ENCODE measurements around the gene POMC. TPM values are rescaled to one million over a fixed set of nuclear protein-coding genes. Genes with fewer than 3 reads are reported as not detected.
"Not testable (repeated sequence)": the region's sequence is repeated elsewhere in the genome, so short reads cannot be mapped to it uniquely, and the experiment has no call there.

POMC gene
- 3.0 and 4.1 TPM in 2 replicates for total RNA-seq

DNA sequence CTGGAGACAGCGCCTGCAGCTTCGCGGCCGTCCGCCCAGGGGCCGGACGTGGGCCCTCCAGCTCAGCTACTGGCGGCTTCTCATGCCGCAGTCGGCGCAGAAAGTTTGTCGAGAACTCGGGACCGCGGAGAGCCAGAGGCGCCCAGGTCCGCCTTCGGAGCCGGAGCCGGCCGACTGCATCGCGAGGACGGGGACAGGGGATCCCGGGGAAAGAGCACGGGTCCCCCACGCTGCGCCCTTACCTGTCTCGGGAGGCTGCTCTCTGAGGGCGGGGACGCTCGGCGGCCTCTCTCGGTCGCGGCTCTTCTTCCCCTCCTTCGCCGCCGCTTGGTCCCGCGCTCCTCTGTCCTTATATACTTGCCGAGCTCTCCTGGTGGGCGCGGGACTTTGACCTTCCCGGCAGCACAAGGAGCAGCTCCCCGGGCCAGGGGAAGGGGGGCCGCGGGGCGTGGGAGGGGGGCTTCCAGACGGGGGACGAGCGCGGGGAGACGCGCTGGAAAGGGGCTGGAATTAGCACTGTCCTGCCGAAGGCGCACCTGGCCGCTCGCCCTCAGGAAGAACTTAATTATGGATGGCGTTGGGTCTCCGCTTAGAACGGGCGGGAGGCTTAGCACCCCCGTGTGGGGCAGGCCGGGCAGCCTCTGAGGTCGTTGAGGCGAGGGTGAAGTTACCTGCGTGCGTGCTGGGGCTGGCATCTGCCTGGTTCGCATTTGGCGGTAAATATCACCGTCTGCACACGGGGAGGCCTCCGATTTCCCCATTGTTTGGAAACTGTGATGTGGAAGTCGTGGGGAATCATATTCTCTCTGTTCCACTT is at the start of gene POMC:
Gene POMC, minus strand, starts transcription at position 325 of the 817 bp plus-strand sequence. CDS start 3,808 bp downstream, outside the sequence.
- intact Hi-C loops (cut with micrococcal nuclease) = no loop called here

- intact Hi-C loops (cut with micrococcal nuclease) = loop anchor here (5.0 kb wide), 1 partner anchor 59 kb away; no protein-coding TSS in a partner anchor
Observed at GRCh38 chr2:25218100-25218499, 49.7 kb upstream of the POMC start.

GRCh38 chr2:25215948-25216679 is 47.7 kb upstream of the POMC start:
- intact Hi-C loops (cut with micrococcal nuclease) = loop anchor here (5.0 kb wide), 1 partner anchor 61 kb away; no protein-coding TSS in a partner anchor

DNA sequence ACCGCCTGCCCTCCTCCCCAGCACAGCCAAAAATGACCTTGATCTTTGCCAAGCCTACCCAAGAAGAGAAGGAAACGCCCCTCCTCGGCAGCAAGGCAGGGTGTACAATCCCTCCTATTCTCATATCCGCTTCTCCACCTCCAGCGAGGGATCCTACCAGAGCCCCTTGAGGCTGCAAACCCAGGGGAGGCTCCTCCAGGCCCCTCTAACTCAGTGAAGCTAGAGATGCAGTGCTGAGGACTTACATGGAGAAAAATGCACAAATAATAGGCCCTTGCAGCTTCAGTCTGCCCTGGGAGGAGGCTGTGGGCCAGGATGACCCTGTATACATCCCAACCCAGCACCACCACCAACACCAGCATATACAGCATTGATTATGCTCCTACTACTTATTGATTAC is 46.9 kb upstream of the POMC start:
- intact Hi-C loops (cut with micrococcal nuclease) = loop anchor here (5.0 kb wide), 1 partner anchor 62 kb away; no protein-coding TSS in a partner anchor

DNA sequence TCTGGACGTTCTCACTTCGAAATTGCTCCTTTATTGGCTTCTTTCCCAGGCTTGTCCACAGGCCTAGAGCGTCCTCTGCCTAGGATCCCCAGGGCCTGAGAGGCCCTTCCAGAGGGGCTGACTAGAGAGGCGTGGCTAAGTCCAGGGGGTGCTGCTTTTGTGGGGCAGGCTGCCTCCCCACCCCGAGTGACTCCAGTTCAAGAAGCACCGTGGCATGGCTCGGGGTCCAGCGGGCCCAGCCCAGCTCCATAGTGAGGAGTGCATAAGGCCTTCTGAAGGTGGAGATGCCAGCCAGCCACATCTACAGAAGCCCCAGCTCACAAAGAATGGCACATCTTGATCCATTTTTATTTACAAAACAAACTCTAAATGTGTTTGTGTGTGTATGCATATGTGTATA is 44.8 kb upstream of the POMC start:
- intact Hi-C loops (cut with micrococcal nuclease) = no loop called here

- intact Hi-C loops (cut with micrococcal nuclease) = not testable (repeated sequence)
Observed at GRCh38 chr2:25210923-25211322, 42.5 kb upstream of the POMC start.

DNA sequence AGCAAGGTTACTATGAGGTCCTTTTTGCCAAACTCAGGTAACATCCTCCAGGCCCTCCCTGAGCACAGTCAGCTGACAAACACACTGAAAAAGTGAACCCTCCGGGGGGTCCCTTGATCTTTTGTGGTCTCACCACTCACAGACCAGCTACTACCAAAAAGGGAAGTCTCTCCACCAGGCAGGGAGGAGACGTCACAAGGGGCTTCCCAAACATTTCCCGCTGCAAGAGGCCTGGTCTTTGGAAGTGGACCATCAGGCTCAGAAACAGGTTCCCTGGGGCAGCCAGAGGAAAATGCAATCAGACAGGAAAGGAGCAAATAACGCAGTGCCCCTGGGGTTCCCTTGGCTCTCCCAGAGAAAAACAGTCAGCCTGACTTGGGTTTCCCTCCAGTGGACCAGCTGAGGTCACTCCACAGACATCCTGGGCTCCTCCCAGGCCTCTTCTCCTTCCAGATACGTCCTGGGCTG is 38.7 kb upstream of the POMC start:
- intact Hi-C loops (cut with micrococcal nuclease) = no loop called here

DNA sequence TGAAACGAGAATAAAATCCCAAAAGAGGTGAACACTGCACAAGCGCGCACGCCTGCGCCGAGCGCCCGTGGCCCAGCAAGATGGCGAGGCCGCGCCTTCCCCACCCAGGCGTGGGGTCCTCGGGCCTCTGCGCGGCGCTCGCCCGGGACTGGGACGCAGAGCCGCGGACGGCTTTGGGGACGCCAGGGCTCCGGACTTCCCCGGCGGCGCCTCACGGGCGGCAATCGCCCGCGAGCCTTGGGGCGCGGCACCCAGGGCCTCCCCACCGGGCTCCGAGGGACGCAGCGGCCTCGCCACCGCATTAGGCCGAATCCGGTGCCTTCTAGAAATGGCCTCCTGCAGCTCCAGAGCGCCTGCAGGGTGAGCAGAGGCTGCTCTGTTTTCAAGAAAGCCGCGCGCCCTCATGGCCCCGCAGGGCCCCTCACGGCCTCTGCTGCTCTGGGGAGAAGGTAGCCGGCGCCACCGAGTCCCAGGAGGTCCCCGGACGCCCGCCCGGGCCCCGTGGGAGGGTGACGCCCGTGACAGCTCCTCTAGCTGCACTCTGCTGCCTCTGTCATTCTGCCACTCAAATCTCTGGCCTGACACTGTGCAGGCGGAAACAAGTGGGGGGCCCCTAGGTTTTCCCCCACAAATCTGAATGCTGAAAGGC is 35.9 kb upstream of the POMC start:
- intact Hi-C loops (cut with micrococcal nuclease) = no loop called here

- intact Hi-C loops (cut with micrococcal nuclease) = no loop called here
Observed at GRCh38 chr2:25202275-25202674, 33.9 kb upstream of the POMC start.

- intact Hi-C loops (cut with micrococcal nuclease) = no loop called here
Observed at GRCh38 chr2:25201794-25202193, 33.4 kb upstream of the POMC start.

GRCh38 chr2:25201265-25201664 is 32.9 kb upstream of the POMC start:
- intact Hi-C loops (cut with micrococcal nuclease) = no loop called here

GRCh38 chr2:25198576-25198975 is 30.2 kb upstream of the POMC start:
- intact Hi-C loops (cut with micrococcal nuclease) = no loop called here

DNA sequence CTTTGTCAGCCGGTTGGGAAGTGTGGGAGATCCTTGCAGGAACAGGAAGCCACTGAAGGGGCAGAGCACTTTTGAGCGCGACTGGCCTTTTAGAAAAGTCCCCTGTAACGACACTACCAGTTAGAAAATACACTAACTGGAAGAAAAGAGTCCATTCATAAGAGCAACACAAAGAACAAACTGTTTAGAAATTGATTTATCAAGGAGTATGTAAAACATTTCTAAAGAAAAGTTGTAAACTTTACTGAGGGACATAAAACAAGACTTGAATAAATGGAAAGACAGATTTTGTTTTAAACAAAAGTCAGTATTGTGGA is 29.8 kb upstream of the POMC start:
- intact Hi-C loops (cut with micrococcal nuclease) = no loop called here

DNA sequence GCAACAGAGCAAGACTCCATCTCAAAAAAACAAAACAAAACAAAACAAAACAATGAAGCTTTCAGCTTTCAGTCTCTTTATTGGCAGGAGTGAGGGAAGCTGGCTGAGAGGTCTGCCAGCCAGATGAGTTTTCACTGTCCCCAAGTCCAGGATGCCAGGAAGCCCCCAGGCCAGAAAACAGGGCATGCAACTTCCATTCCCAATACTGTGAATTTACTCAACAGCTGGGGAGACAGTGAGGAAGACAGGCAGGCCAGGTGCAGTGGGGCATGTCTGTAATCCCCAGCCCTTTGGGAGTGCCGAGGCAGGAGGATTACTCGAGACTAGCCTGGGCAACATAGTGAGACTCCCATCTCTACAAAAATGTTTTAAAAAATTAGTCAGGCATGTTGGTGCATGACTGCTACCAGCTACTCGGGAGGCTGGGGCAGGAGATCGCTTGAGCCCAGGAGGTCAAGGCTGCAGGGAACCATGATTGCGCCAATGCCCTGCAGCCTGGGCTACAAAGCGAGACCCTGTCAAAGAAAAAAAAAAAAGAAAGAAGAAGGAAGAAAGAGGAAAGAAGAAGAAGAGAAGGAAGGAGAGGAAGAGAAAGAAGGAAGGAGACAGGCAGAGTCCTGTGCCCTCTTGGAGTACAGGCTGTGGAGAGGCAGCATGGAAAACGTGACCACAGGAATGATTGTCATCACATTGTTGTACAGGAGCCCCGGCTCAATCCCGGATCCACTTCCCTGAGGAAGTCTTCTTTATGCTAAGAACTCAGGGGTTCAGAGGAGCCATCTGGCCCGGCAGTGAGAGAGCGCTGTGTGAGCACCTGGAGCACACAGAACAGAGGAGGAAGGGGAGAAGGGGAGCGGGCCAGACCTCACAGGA is 29.2 kb upstream of the POMC start:
- intact Hi-C loops (cut with micrococcal nuclease) = no loop called here

DNA sequence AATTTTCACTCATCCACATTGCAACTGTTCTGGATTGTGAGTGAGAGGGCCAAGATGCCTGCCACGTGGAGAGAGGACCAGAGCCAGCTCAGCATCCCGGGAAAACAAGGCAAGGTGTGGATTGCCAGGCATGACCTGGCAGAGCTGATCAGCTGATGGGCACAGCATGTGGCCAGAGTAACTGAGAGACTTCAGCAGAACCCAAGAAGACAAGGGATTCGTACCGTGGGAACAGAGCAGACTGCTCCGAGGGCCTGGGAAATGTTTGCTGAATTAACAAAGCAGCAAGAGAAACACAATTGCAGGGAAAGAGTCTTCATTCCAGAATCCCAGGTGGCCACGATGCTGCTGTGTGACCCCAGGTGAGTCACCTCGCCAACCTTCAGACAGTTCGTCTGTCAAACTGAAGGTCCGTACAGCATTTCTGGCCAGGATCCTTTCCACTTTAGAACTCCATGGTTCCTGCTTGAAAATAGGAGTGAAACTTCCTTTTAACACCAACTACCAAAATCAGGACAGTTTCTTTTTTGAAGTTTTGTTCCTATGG is 26.3 kb upstream of the POMC start:
- intact Hi-C loops (cut with micrococcal nuclease) = no loop called here

- intact Hi-C loops (cut with micrococcal nuclease) = no loop called here
Observed at GRCh38 chr2:25190536-25190935, 22.2 kb upstream of the POMC start.

- intact Hi-C loops (cut with micrococcal nuclease) = no loop called here
Observed at GRCh38 chr2:25188405-25188804, 20.0 kb upstream of the POMC start.

DNA sequence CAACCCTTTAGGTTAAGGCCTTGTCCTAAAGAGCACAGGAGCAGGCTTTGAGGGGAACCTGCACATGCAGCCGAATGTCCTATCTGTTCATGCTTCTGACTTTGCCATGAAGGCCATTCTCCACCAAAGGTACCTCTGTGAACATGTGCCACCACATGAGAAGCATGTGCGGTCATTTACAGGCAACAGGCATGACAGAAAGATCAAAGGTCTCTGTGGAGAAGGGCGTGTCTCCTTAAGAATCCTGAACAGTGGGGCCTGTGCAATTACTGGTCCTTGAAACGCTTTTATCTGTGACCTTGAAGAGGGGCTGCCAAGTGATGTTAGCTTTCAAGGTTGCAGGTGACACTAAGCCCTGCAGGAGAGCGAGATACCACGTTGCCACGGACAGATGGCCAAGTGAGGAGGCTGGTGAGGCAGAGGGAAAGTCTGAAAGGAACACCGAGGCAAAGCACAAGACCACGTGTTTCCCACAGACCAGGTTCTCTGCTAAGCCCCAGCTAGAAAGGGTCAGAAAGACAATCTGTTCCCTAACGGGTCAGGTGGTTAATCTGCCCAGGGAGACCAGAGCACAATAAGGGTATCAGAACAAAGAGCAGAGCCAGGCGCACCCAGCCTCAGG is 19.5 kb upstream of the POMC start:
- intact Hi-C loops (cut with micrococcal nuclease) = no loop called here

- intact Hi-C loops (cut with micrococcal nuclease) = no loop called here
Observed at GRCh38 chr2:25184254-25184653, 15.9 kb upstream of the POMC start.

- intact Hi-C loops (cut with micrococcal nuclease) = no loop called here
Observed at GRCh38 chr2:25178976-25179375, 10.6 kb upstream of the POMC start.
